ENCODE data around the gene TAOK1.

The TAOK1 gene

GRCh38 chr17:29582772-29583171, 192.6 kb downstream of the TAOK1 start:
- DNase-seq (ENCODE audit: extremely low read depth, insufficient read length), result no peak
- Histone ChIP-seq H3K27me3 (replicated peaks; ENCODE audit: control insufficient read depth, insufficient read depth, low read length) (no peaks in the 10 kb centered on the region), H3K36me3 (ENCODE audit: control insufficient read depth, insufficient read depth, low read length) (peaks cover 18% of the 10 kb centered on the region), H3K4me3 (replicated peaks; ENCODE audit: low read depth, low read length) (no peak overlapping the region)
- TF ChIP-seq CTCF (IDR thresholded peaks at IDR 0.05; ENCODE audit: insufficient read depth, low read length, poor library complexity, severe bottlenecking), result no peak

GRCh38 chr17:29583324-29584248, 193.4 kb downstream of the TAOK1 start:
- no peak for DNase-seq (ENCODE audit: extremely low read depth, insufficient read length)
- Histone ChIP-seq H3K27me3 (replicated peaks; ENCODE audit: control insufficient read depth, insufficient read depth, low read length) (no peaks in the 10 kb centered on the region), H3K36me3 (ENCODE audit: control insufficient read depth, insufficient read depth, low read length) (peaks cover 15% of the 10 kb centered on the region), H3K4me3 (replicated peaks; ENCODE audit: low read depth, low read length) (no peak overlapping the region)
- no peak for TF ChIP-seq CTCF (IDR thresholded peaks at IDR 0.05; ENCODE audit: insufficient read depth, low read length, poor library complexity, severe bottlenecking)

- Histone ChIP-seq H3K4me3 (replicated peaks; ENCODE audit: low read depth, low read length) (no peak overlapping the region), H3K27me3 (replicated peaks; ENCODE audit: control insufficient read depth, insufficient read depth, low read length) (no peaks in the 10 kb centered on the region), H3K36me3 (ENCODE audit: control insufficient read depth, insufficient read depth, low read length) (peaks cover 15% of the 10 kb centered on the region)
- TF ChIP-seq CTCF (IDR thresholded peaks at IDR 0.05; ENCODE audit: insufficient read depth, low read length, poor library complexity, severe bottlenecking), result no peak
- DNase-seq (ENCODE audit: extremely low read depth, insufficient read length), result no peak
Observed at GRCh38 chr17:29584452-29585079, 194.4 kb downstream of the TAOK1 start.

- H3K27me3 ChIP-seq (replicated peaks; ENCODE audit: control insufficient read depth, insufficient read depth, low read length), result no peaks in the 10 kb centered on the region
- H3K36me3 ChIP-seq (ENCODE audit: control insufficient read depth, insufficient read depth, low read length), result peaks cover 11% of the 10 kb centered on the region
- TF ChIP-seq CTCF (IDR thresholded peaks at IDR 0.05; ENCODE audit: insufficient read depth, low read length, poor library complexity, severe bottlenecking), result peak; percentile 76
- DNase-seq (ENCODE audit: extremely low read depth, insufficient read length), result no peak
- no peak overlapping the region for H3K4me3 ChIP-seq (replicated peaks; ENCODE audit: low read depth, low read length)
Observed at GRCh38 chr17:29585080-29585751, 195.1 kb downstream of the TAOK1 start.

GRCh38 chr17:29586676-29587469, 196.7 kb downstream of the TAOK1 start:
- H3K27me3 ChIP-seq (replicated peaks; ENCODE audit: control insufficient read depth, insufficient read depth, low read length), result no peaks in the 10 kb centered on the region
- peaks cover 8% of the 10 kb centered on the region for H3K36me3 ChIP-seq (ENCODE audit: control insufficient read depth, insufficient read depth, low read length)
- H3K4me3 ChIP-seq (replicated peaks; ENCODE audit: low read depth, low read length), result no peak overlapping the region
- no peak for TF ChIP-seq CTCF (IDR thresholded peaks at IDR 0.05; ENCODE audit: insufficient read depth, low read length, poor library complexity, severe bottlenecking)
- no peak for DNase-seq (ENCODE audit: extremely low read depth, insufficient read length)

All from GM06990 (cell line).